Osteoblast (primary cell): Measurements from ENCODE around the gene PAX9. TPM values are rescaled to one million over a fixed set of nuclear protein-coding genes. Genes with fewer than 3 reads are reported as not detected.

ENCODE experiments used
- DNase-seq: peaks from one replicate; pipeline ENCODE4 v3.0.0; 2011; ENCODE audit warnings: low spot score, mixed read lengths; ENCODE audit not compliant: insufficient read length; ENCODE audit errors: missing footprints
- H2AFZ ChIP-seq: 2 replicates; pipeline ENCODE4 v1.6.0; 2011; ENCODE audit warnings: mild to moderate bottlenecking, low read length
- H3K27ac ChIP-seq: 2 replicates; pipeline ENCODE4 v1.5.1; 2011; ENCODE audit warnings: mild to moderate bottlenecking, low read depth, low read length, moderate library complexity
- H3K27me3 ChIP-seq: 2 replicates; pipeline ENCODE4 v1.6.0; 2012; ENCODE audit warnings: mild to moderate bottlenecking, control low read depth, inconsistent platforms, low read length, moderate library complexity; ENCODE audit not compliant: insufficient read depth
- H3K36me3 ChIP-seq: 2 replicates; pipeline ENCODE4 v1.5.1; 2011; ENCODE audit warnings: mild to moderate bottlenecking, low read length, control low read depth, moderate library complexity; ENCODE audit not compliant: insufficient read depth
- H3K4me1 ChIP-seq: 2 replicates; pipeline ENCODE4 v1.5.1; 2011; ENCODE audit warnings: mild to moderate bottlenecking, low read length, control low read depth, moderate library complexity; ENCODE audit not compliant: insufficient read depth
- H3K4me2 ChIP-seq: 2 replicates; pipeline ENCODE4 v1.6.0; 2011; ENCODE audit warnings: mild to moderate bottlenecking, low read length; ENCODE audit not compliant: insufficient read depth
- H3K4me3 ChIP-seq: fragments of 200-600 bp; sonication (generic); 3 replicates; pipeline ENCODE4 v1.5.1; 2012; ENCODE audit warnings: mild to moderate bottlenecking, low read length, inconsistent platforms; ENCODE audit not compliant: insufficient read depth
- H3K79me2 ChIP-seq: 2 replicates; pipeline ENCODE4 v1.6.0; 2012; ENCODE audit warnings: mild to moderate bottlenecking, low read length, control low read depth, inconsistent platforms; ENCODE audit not compliant: insufficient read depth
- H3K9me3 ChIP-seq: 2 replicates; pipeline ENCODE4 v1.5.1; 2011; ENCODE audit warnings: low read depth, low read length, control low read depth
- H4K20me1 ChIP-seq: 2 replicates; pipeline ENCODE4 v1.6.0; 2012; ENCODE audit warnings: mild to moderate bottlenecking, low read length, control low read depth; ENCODE audit not compliant: insufficient read depth
- CTCF ChIP-seq: IDR thresholded peaks from 2 replicates; pipeline ENCODE4 v1.5.1; 2011; ENCODE audit warnings: mild to moderate bottlenecking, low read depth, low read length, moderate library complexity; ENCODE audit errors: extremely low read depth
- total RNA-seq: library from RNA; depleted of rRNA; stranded (reverse); fragments of >200 nt; gene quantifications from 2 replicates; pipeline ENCODE4 v1.2.3, GENCODE V29; 2012

Gene PAX9
- total RNA-seq, 1 donor = under 0.01 TPM

- Histone ChIP-seq H3K79me2 (no peaks in the 10 kb centered on the region), H3K27ac (no peak overlapping the region), H3K27me3 (peaks cover 93% of the 10 kb centered on the region), H3K36me3 (no peaks in the 10 kb centered on the region), H3K4me1 (no peaks in the 10 kb centered on the region), H3K4me2 (no peak overlapping the region), H2AFZ (no peak overlapping the region), H3K9me3 (no peaks in the 10 kb centered on the region), H3K4me3 (no peak overlapping the region), H4K20me1 (no peaks in the 10 kb centered on the region)
- TF ChIP-seq CTCF = peak; percentile 41
- peak; percentile 69 for DNase-seq
Measured at GRCh38 chr14:36655963-36656686, 5.5 kb upstream of the PAX9 start.

GRCh38 chr14:36656687-36657398, 4.8 kb upstream of the PAX9 start:
- no peak overlapping the region for H3K4me3 ChIP-seq

GRCh38 chr14:36657399-36658122, 4.1 kb upstream of the PAX9 start:
- H4K20me1 ChIP-seq = no peaks in the 10 kb centered on the region
- H3K27me3 ChIP-seq = peaks cover 94% of the 10 kb centered on the region
- H3K79me2 ChIP-seq = no peaks in the 10 kb centered on the region
- H2AFZ ChIP-seq = no peak overlapping the region
- no peak overlapping the region for H3K4me3 ChIP-seq
- H3K4me1 ChIP-seq = peaks cover 6% of the 10 kb centered on the region
- no peak for DNase-seq
- no peaks in the 10 kb centered on the region for H3K36me3 ChIP-seq
- H3K9me3 ChIP-seq = no peaks in the 10 kb centered on the region
- H3K27ac ChIP-seq = no peak overlapping the region
- TF ChIP-seq CTCF = no peak
- no peak overlapping the region for H3K4me2 ChIP-seq

More at GRCh38 chr14:36656687-36657398, 4.8 kb upstream of the PAX9 start:
- Histone ChIP-seq H2AFZ (no peak overlapping the region), H3K4me2 (no peak overlapping the region), H3K4me1 (no peaks in the 10 kb centered on the region), H3K27me3 (peaks cover 93% of the 10 kb centered on the region), H3K27ac (no peak overlapping the region), H4K20me1 (no peaks in the 10 kb centered on the region), H3K36me3 (no peaks in the 10 kb centered on the region), H3K79me2 (no peaks in the 10 kb centered on the region), H3K9me3 (no peaks in the 10 kb centered on the region)
- DNase-seq = peak; percentile 73
- TF ChIP-seq CTCF = no peak
